ENCODE measurements around the gene NOL9. TPM values are rescaled to one million over a fixed set of nuclear protein-coding genes. Genes with fewer than 3 reads are reported as not detected.

The NOL9 gene
- total RNA-seq, 1 donor from 2014 or later = 48.0 TPM

DNA sequence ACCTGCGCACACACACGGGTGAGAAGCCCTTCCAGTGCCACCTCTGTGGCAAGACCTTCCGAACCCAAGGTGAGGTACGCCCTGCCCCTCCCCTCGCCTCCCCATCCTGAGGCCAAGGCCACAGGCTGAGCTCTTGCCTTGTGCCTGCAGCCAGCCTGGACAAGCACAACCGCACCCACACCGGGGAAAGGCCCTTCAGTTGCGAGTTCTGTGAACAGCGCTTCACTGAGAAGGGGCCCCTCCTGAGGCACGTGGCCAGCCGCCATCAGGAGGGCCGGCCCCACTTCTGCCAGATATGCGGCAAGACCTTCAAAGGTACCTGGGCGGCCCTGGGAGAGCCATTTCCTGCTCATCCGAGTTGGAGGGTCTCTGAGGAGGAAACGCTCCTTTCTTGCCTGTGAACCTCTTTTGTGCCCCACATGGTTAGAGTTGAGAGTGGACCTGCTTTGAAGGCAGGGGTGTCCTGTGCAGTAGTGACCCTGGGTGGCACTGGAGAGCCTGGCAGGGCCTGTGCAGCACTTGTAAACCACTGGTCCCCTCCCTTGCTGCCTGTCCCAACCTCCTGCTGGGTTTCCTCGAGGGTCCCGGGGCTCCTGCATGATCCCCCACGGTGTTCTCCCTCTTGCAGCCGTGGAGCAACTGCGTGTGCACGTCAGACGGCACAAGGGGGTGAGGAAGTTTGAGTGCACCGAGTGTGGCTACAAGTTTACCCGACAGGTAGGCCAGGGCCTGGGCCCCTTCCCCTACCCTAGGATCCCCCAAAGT lies 34.0 kb upstream of the NOL9 start:
- H3K27me3 Mint-ChIP-seq (ENCODE audit: insufficient read depth, low read depth) = peaks cover 4% of the 10 kb centered on the region
- Histone ChIP-seq H2AFZ (replicated peaks) (no peak overlapping the region), H3K4me3 (no peak overlapping the region), H3K36me3 (no peaks in the 10 kb centered on the region), H4K20me1 (ENCODE audit: low read depth) (peaks cover 10% of the 10 kb centered on the region), H3K9me3 (ENCODE audit: low read depth) (no peaks in the 10 kb centered on the region), H3K27ac (no peak overlapping the region), H3K4me1 (no peaks in the 10 kb centered on the region), H3K4me2 (no peak overlapping the region), H3F3A (ENCODE audit: low read depth) (peaks cover 2% of the 10 kb centered on the region), H3K27me3 (no peaks in the 10 kb centered on the region), H3K9ac (no peak overlapping the region), H3K79me2 (ENCODE audit: low read depth) (no peaks in the 10 kb centered on the region)
- no peak for TF ChIP-seq EZH2phosphoT487 (IDR thresholded peaks at IDR 0.05)
- no peak for TF ChIP-seq EZH2 (IDR thresholded peaks at IDR 0.05)
- H3K4me1 Mint-ChIP-seq = no peaks in the 10 kb centered on the region
- H3K36me3 Mint-ChIP-seq = peaks cover 4% of the 10 kb centered on the region
- no peaks in the 10 kb centered on the region for H3K9me3 Mint-ChIP-seq
- no peak overlapping the region for H3K27ac Mint-ChIP-seq
- H3K4me3 Mint-ChIP-seq = no peak overlapping the region
- DNase-seq (ENCODE audit: low spot score) = no peak

DNA sequence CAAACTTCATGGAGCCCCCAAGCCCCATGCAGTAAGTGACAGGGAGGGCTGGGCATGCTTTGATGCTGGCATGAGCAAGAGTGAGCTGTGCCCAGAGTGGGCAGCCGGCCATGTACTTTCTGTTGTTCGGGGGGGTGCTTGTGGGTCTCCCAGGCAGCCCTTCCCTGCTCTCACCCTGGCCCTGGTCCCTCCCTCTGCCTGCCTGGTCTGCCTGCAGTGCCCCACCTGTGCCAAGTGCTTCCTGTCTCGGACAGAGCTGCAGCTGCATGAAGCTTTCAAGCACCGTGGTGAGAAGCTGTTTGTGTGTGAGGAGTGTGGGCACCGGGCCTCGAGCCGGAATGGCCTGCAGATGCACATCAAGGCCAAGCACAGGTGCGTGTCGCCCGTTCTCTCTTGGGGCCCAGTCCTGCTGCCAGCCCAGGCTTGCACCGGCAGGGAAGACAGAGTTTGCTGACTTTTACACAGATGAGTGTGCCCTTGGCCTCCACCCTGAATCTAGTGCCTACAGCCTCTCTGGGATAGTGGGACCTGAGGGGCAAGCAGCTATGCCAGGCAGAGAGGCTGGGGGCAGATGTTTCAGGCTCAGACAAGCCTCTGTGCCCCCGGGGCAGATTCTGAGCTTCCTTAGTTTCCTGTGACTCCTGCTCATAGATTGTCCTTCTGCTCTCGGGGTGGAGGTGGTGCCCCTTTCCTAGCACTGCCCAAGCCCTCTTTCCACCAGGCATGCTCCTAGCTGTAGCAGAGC lies 33.1 kb upstream of the NOL9 start:
- Histone ChIP-seq H3K36me3 (no peaks in the 10 kb centered on the region), H3K27ac (no peak overlapping the region), H2AFZ (replicated peaks) (no peak overlapping the region), H3K79me2 (ENCODE audit: low read depth) (peaks cover under 1% of the 10 kb centered on the region), H3K27me3 (no peaks in the 10 kb centered on the region), H3K9me3 (ENCODE audit: low read depth) (no peaks in the 10 kb centered on the region), H4K20me1 (ENCODE audit: low read depth) (peaks cover 10% of the 10 kb centered on the region), H3K4me3 (no peak overlapping the region), H3K9ac (no peak overlapping the region), H3K4me1 (no peaks in the 10 kb centered on the region), H3F3A (ENCODE audit: low read depth) (peaks cover 2% of the 10 kb centered on the region), H3K4me2 (no peak overlapping the region)
- Mint-ChIP-seq H3K36me3 (peaks cover 4% of the 10 kb centered on the region), H3K27me3 (ENCODE audit: insufficient read depth, low read depth) (peaks cover 4% of the 10 kb centered on the region), H3K27ac (no peak overlapping the region), H3K9me3 (no peaks in the 10 kb centered on the region), H3K4me3 (no peak overlapping the region), H3K4me1 (no peaks in the 10 kb centered on the region)
- no peak for DNase-seq (ENCODE audit: low spot score)
- no peak for TF ChIP-seq EZH2 (IDR thresholded peaks at IDR 0.05)
- TF ChIP-seq, protein P1, sequence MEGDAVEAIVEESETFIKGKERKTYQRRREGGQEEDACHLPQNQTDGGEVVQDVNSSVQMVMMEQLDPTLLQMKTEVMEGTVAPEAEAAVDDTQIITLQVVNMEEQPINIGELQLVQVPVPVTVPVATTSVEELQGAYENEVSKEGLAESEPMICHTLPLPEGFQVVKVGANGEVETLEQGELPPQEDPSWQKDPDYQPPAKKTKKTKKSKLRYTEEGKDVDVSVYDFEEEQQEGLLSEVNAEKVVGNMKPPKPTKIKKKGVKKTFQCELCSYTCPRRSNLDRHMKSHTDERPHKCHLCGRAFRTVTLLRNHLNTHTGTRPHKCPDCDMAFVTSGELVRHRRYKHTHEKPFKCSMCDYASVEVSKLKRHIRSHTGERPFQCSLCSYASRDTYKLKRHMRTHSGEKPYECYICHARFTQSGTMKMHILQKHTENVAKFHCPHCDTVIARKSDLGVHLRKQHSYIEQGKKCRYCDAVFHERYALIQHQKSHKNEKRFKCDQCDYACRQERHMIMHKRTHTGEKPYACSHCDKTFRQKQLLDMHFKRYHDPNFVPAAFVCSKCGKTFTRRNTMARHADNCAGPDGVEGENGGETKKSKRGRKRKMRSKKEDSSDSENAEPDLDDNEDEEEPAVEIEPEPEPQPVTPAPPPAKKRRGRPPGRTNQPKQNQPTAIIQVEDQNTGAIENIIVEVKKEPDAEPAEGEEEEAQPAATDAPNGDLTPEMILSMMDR (IDR thresholded peaks at IDR 0.05) = no peak
- no peak for TF ChIP-seq EZH2phosphoT487 (IDR thresholded peaks at IDR 0.05)

DNA sequence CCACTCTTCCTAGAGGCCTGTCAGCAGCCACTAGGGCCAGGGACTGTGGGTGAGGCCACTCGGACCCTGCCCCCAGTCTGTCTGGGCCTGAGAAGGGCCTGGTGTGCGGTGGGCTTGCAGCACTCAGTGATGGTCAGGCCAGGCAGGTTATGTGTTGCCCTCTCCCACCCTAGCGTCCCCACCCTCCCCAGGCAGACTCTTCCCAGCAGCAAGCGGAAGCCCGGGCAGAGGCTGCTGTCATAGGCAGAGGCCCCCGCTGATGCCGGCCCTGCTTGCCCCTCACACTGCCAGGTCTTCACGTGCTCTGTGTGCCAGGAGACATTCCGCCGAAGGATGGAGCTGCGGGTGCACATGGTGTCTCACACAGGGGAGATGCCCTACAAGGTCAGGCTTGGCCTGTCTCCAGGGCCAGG lies 32.1 kb upstream of the NOL9 start:
- no peak for DNase-seq (ENCODE audit: low spot score)
- H2AFZ ChIP-seq (replicated peaks) = no peak overlapping the region
- no peak overlapping the region for H3K4me3 ChIP-seq
- H3K36me3 Mint-ChIP-seq = peaks cover 4% of the 10 kb centered on the region
- no peak overlapping the region for H3K27ac ChIP-seq
- no peak overlapping the region for H3K9ac ChIP-seq
- peaks cover 4% of the 10 kb centered on the region for H3K27me3 Mint-ChIP-seq (ENCODE audit: insufficient read depth, low read depth)
- H3K4me3 Mint-ChIP-seq = no peak overlapping the region
- peaks cover 5% of the 10 kb centered on the region for H3K4me1 Mint-ChIP-seq
- H3K36me3 ChIP-seq = no peaks in the 10 kb centered on the region
- no peaks in the 10 kb centered on the region for H3K27me3 ChIP-seq
- H3K4me1 ChIP-seq = no peaks in the 10 kb centered on the region
- H3K79me2 ChIP-seq (ENCODE audit: low read depth) = peaks cover 11% of the 10 kb centered on the region
- TF ChIP-seq EZH2phosphoT487 (IDR thresholded peaks at IDR 0.05) = no peak
- TF ChIP-seq, protein P1 (IDR thresholded peaks at IDR 0.05) = no peak
- TF ChIP-seq EZH2 (IDR thresholded peaks at IDR 0.05) = no peak
- no peak overlapping the region for H3K4me2 ChIP-seq
- H3K9me3 Mint-ChIP-seq = no peaks in the 10 kb centered on the region
- H3K9me3 ChIP-seq (ENCODE audit: low read depth) = no peaks in the 10 kb centered on the region
- peaks cover 2% of the 10 kb centered on the region for H3F3A ChIP-seq (ENCODE audit: low read depth)
- H3K27ac Mint-ChIP-seq = no peak overlapping the region
- peaks cover 4% of the 10 kb centered on the region for H4K20me1 ChIP-seq (ENCODE audit: low read depth)

Measured in neural progenitor cell (in vitro differentiated cells).